H9 (cell line): Measurements from ENCODE around the gene NRP1. TPM values are rescaled to one million over a fixed set of nuclear protein-coding genes. Genes with fewer than 3 reads are reported as not detected.

ENCODE experiments used
- DNase-seq: peaks from one replicate; pipeline ENCODE4 v3.0.0-alpha.2; 2017
- H2AFZ ChIP-seq: one replicate; pipeline ENCODE4 v1.6.1; 2013; ENCODE audit warnings: mild to moderate bottlenecking, low read length, control low read depth, moderate library complexity
- H2AK5ac ChIP-seq: 2 replicates; pipeline ENCODE4 v1.6.1; 2013; ENCODE audit warnings: low read length, control low read depth, mixed read lengths; ENCODE audit not compliant: insufficient read length
- H2BK120ac ChIP-seq: one replicate; pipeline ENCODE4 v1.6.1; 2013; ENCODE audit warnings: low read depth, mild to moderate bottlenecking, low read length, control low read depth, inconsistent platforms; ENCODE audit not compliant: poor library complexity, severe bottlenecking
- H2BK12ac ChIP-seq: 2 replicates; pipeline ENCODE4 v1.6.1; 2013; ENCODE audit warnings: low read length, control low read depth, mixed read lengths, low read depth; ENCODE audit not compliant: insufficient read length
- H2BK15ac ChIP-seq: 2 replicates; pipeline ENCODE4 v1.6.1; 2013; ENCODE audit warnings: low read depth, low read length, control low read depth
- H2BK20ac ChIP-seq: one replicate; pipeline ENCODE4 v1.6.1; 2013; ENCODE audit warnings: low read depth, mild to moderate bottlenecking, low read length, control low read depth, inconsistent platforms; ENCODE audit not compliant: poor library complexity, severe bottlenecking
- H2BK5ac ChIP-seq: 2 replicates; pipeline ENCODE4 v1.6.1; 2013; ENCODE audit warnings: low read length, control low read depth, mixed read lengths; ENCODE audit not compliant: insufficient read length
- H3K14ac ChIP-seq: 2 replicates; pipeline ENCODE4 v1.6.1; 2013; ENCODE audit warnings: low read length, control low read depth; ENCODE audit not compliant: insufficient read depth
- H3K18ac ChIP-seq: 2 replicates; pipeline ENCODE4 v1.6.1; 2013; ENCODE audit warnings: low read depth, mild to moderate bottlenecking, mixed read lengths, low read length, control low read depth; ENCODE audit not compliant: insufficient read length
- H3K23ac ChIP-seq: 2 replicates; pipeline ENCODE4 v1.6.1; 2013; ENCODE audit warnings: low read length, control low read depth, mixed read lengths, low read depth; ENCODE audit not compliant: insufficient read length
- H3K23me2 ChIP-seq: 2 replicates; pipeline ENCODE4 v1.6.1; 2013; ENCODE audit warnings: low read depth, mild to moderate bottlenecking, mixed read lengths, low read length, control low read depth; ENCODE audit not compliant: insufficient read length, poor library complexity, severe bottlenecking
- H3K27ac ChIP-seq: 2 replicates; pipeline ENCODE4 v1.5.1; 2013; ENCODE audit warnings: low read length, control low read depth, mixed read lengths, low read depth; ENCODE audit not compliant: insufficient read length
- H3K27me3 ChIP-seq: 2 replicates; pipeline ENCODE4 v1.6.1; 2013; ENCODE audit warnings: low read length, control low read depth, inconsistent platforms; ENCODE audit not compliant: insufficient read depth
- H3K4ac ChIP-seq: 2 replicates; pipeline ENCODE4 v1.6.1; 2013; ENCODE audit warnings: low read depth, mild to moderate bottlenecking, control low read depth, inconsistent platforms, low read length, moderate library complexity
- H3K4me1 ChIP-seq: 2 replicates; pipeline ENCODE4 v1.6.1; 2013; ENCODE audit warnings: low read length, control low read depth, inconsistent platforms; ENCODE audit not compliant: insufficient read depth
- H3K4me2 ChIP-seq: 2 replicates; pipeline ENCODE4 v1.6.1; 2013; ENCODE audit warnings: low read length, control low read depth, mixed read lengths; ENCODE audit not compliant: insufficient read length, insufficient read depth
- H3K56ac ChIP-seq: 2 replicates; pipeline ENCODE4 v1.6.1; 2013; ENCODE audit warnings: low read depth, mild to moderate bottlenecking, mixed read lengths, low read length, control low read depth; ENCODE audit not compliant: insufficient read length
- H3K79me1 ChIP-seq: 2 replicates; pipeline ENCODE4 v1.6.1; 2013; ENCODE audit warnings: low read depth, mild to moderate bottlenecking, moderate library complexity, low read length, control low read depth, inconsistent platforms; ENCODE audit not compliant: insufficient read depth, poor library complexity, severe bottlenecking
- H3K79me2 ChIP-seq: 2 replicates; pipeline ENCODE4 v1.6.1; 2013; ENCODE audit warnings: low read length, control low read depth, inconsistent platforms; ENCODE audit not compliant: insufficient read depth
- H3K9ac ChIP-seq: 2 replicates; pipeline ENCODE4 v1.6.1; 2013; ENCODE audit warnings: low read length, control low read depth, mixed read lengths; ENCODE audit not compliant: insufficient read length; ENCODE audit errors: extremely low read depth
- H3K9me3 ChIP-seq: one replicate; pipeline ENCODE4 v1.6.1; 2013; ENCODE audit warnings: low read depth, low read length, inconsistent platforms; ENCODE audit not compliant: control insufficient read depth
- H3T11ph ChIP-seq: one replicate; pipeline ENCODE4 v1.6.1; 2013; ENCODE audit warnings: mild to moderate bottlenecking, low read length, control low read depth, inconsistent platforms
- H4K20me1 ChIP-seq: one replicate; pipeline ENCODE4 v1.6.1; 2013; ENCODE audit not compliant: control insufficient read depth, insufficient read length, insufficient read depth
- H4K5ac ChIP-seq: 2 replicates; pipeline ENCODE4 v1.6.1; 2013; ENCODE audit warnings: low read depth, mild to moderate bottlenecking, mixed read lengths, low read length, control low read depth; ENCODE audit not compliant: insufficient read length
- H4K8ac ChIP-seq: replicated peaks from 2 replicates; pipeline ENCODE4 v1.6.1; 2013; ENCODE audit warnings: low read length, control low read depth, mixed read lengths, low read depth; ENCODE audit not compliant: insufficient read length
- H4K91ac ChIP-seq: 2 replicates; pipeline ENCODE4 v1.6.1; 2013; ENCODE audit warnings: low read depth, mild to moderate bottlenecking, moderate library complexity, mixed read lengths, low read length, control low read depth; ENCODE audit not compliant: insufficient read length
- H3K27ac Mint-ChIP-seq, 3 experiments: 2 replicates in 2 of 3; 3 replicates in 1 of 3; pipeline ENCODE4 v1.8.0; 2020 to 2021; ENCODE audit warnings: mixed read lengths in 3 of 3, mild to moderate bottlenecking in 1 of 3, moderate library complexity in 1 of 3
- H3K27me3 Mint-ChIP-seq: 2 replicates; pipeline ENCODE4 v1.8.0; 2021; ENCODE audit warnings: low read depth, mild to moderate bottlenecking, moderate library complexity, mixed read lengths
- H3K36me3 Mint-ChIP-seq, 3 experiments: 2 replicates in 2 of 3; 3 replicates in 1 of 3; pipeline ENCODE4 v1.8.0; 2020 to 2021; ENCODE audit warnings: low read depth in 3 of 3, mixed read lengths in 3 of 3; ENCODE audit not compliant: insufficient read depth in 1 of 3
- H3K4me1 Mint-ChIP-seq, 2 experiments: 2 replicates each; pipeline ENCODE4 v1.8.0; 2020; ENCODE audit warnings: mixed read lengths in 2 of 2
- H3K4me3 Mint-ChIP-seq, 2 experiments: 2 replicates in 1 of 2; 3 replicates in 1 of 2; pipeline ENCODE4 v1.8.0; 2020 to 2021; ENCODE audit warnings: mild to moderate bottlenecking in 2 of 2, mixed read lengths in 2 of 2, moderate library complexity in 1 of 2
- H3K9me3 Mint-ChIP-seq, 2 experiments: 2 replicates in 1 of 2; 3 replicates in 1 of 2; pipeline ENCODE4 v1.8.0; 2020; ENCODE audit warnings: mild to moderate bottlenecking in 2 of 2, mixed read lengths in 2 of 2, moderate library complexity in 1 of 2
- WGBS: extraction: QIAGEN DNeasy Blood & Tissue Kit; methylation state at CpG from one replicate; pipeline ENCODE4 v1.1.7; 2013; ENCODE audit warnings: missing lambda C conversion rate, low lambda C conversion rate, mixed read lengths; ENCODE audit not compliant: insufficient read length; ENCODE audit errors: extremely low coverage; 5-methylcytosine and 5-hydroxymethylcytosine counted together
- total RNA-seq: library from RNA; stranded (reverse); gene quantifications from 2 replicates; pipeline ENCODE4 v1.2.1, GENCODE V29; 2021
- TF ChIP-seq, protein P1 (sequence below): fragments of 200-600 bp; sonication (generic); conservative IDR thresholded peaks from 3 replicates; pipeline ENCODE4 v1.8.0; 2021; ENCODE audit warnings: antibody characterized with exemption, mild to moderate bottlenecking

The NRP1 gene
- total RNA-seq, 1 experiment from 2014 or later, result 4.6 TPM

DNA sequence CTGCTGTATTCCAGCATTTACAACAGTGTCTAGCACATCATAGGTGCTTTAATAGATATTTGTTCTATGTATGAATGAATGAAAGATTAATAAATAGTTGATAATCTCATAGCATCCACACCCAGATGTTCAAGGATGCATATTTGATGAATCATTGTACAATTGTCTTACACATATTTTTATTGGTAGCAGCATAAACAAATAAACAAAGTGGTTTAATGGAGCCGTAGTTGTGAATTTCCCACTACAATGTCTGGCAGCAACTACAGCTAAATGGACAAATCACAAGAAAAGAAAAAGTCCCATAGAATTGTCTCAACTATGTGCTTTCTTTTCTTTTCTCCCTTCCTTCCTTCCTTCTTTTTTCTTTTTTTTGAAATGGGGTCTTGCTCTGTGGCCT, 150.8 kb downstream of the NRP1 start:
- DNase-seq, result no peak
- TF ChIP-seq, protein P1, sequence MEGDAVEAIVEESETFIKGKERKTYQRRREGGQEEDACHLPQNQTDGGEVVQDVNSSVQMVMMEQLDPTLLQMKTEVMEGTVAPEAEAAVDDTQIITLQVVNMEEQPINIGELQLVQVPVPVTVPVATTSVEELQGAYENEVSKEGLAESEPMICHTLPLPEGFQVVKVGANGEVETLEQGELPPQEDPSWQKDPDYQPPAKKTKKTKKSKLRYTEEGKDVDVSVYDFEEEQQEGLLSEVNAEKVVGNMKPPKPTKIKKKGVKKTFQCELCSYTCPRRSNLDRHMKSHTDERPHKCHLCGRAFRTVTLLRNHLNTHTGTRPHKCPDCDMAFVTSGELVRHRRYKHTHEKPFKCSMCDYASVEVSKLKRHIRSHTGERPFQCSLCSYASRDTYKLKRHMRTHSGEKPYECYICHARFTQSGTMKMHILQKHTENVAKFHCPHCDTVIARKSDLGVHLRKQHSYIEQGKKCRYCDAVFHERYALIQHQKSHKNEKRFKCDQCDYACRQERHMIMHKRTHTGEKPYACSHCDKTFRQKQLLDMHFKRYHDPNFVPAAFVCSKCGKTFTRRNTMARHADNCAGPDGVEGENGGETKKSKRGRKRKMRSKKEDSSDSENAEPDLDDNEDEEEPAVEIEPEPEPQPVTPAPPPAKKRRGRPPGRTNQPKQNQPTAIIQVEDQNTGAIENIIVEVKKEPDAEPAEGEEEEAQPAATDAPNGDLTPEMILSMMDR, result no peak
- Histone ChIP-seq H3K27me3 (no peaks in the 10 kb centered on the region), H3K56ac (no peak overlapping the region), H3K79me2 (no peaks in the 10 kb centered on the region), H3K9ac (no peak overlapping the region), H3K27ac (no peak overlapping the region), H4K5ac (no peak overlapping the region), H2AK5ac (no peak overlapping the region), H3K4me1 (peaks cover 10% of the 10 kb centered on the region; the same call in 1 of the 2 replicates), H3K79me1 (no peaks in the 10 kb centered on the region), H4K20me1 (no peaks in the 10 kb centered on the region), H3K14ac (no peak overlapping the region), H3K18ac (no peak overlapping the region), H3K4ac (no peak overlapping the region), H4K91ac (no peak overlapping the region), H3T11ph (no peak overlapping the region), H2BK20ac (no peak overlapping the region), H4K8ac (no peak overlapping the region), H3K23ac (no peak overlapping the region), H3K9me3 (no peaks in the 10 kb centered on the region), H2BK120ac (no peak overlapping the region), H2BK15ac (no peak overlapping the region), H2AFZ (no peak overlapping the region), H3K23me2 (no peaks in the 10 kb centered on the region), H2BK5ac (no peak overlapping the region), H2BK12ac (no peak overlapping the region), H3K4me2 (no peak overlapping the region)
- Mint-ChIP-seq H3K4me1 (peaks cover 10 to 12% of the 10 kb centered on the region in 2 experiments), H3K27me3 (peaks cover 2% of the 10 kb centered on the region), H3K36me3 (no peaks in the 10 kb centered on the region), H3K4me3 (no peak overlapping the region), H3K9me3 (no peaks in the 10 kb centered on the region), H3K27ac (no peak overlapping the region)
- WGBS, result no CpG with 5 or more reads among the region's 1 CpG
